GM12874 (cell line): ENCODE results near the gene ERP44.

Experiments used
- TF ChIP-seq, protein P1 (sequence below): IDR thresholded peaks from 2 replicates; pipeline ENCODE4 v1.5.1; 2011; ENCODE audit warnings: low read depth, mild to moderate bottlenecking, control low read depth, low read length, moderate library complexity; ENCODE audit not compliant: insufficient read depth

Gene ERP44

DNA sequence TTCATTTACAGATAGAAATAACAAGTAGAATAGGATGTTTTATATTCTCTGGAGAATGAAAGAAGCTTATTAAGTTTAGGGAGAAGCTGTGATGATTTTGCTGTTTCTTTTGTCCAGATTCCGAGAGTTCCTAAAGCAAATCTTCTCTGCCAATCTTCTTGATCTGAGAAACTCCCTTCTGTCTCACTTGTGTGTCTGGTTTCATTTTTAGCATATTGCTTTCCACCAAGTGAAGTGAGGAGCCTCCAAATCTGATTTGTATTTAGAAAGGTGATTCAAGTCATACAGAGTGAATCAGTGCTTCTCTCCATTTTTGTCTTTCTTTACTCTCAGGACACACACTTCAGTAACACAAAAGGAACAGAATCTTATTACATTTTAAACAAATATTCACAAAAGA lies 144.0 kb downstream of the ERP44 start:
- TF ChIP-seq, protein P1, sequence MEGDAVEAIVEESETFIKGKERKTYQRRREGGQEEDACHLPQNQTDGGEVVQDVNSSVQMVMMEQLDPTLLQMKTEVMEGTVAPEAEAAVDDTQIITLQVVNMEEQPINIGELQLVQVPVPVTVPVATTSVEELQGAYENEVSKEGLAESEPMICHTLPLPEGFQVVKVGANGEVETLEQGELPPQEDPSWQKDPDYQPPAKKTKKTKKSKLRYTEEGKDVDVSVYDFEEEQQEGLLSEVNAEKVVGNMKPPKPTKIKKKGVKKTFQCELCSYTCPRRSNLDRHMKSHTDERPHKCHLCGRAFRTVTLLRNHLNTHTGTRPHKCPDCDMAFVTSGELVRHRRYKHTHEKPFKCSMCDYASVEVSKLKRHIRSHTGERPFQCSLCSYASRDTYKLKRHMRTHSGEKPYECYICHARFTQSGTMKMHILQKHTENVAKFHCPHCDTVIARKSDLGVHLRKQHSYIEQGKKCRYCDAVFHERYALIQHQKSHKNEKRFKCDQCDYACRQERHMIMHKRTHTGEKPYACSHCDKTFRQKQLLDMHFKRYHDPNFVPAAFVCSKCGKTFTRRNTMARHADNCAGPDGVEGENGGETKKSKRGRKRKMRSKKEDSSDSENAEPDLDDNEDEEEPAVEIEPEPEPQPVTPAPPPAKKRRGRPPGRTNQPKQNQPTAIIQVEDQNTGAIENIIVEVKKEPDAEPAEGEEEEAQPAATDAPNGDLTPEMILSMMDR, result no peak

DNA sequence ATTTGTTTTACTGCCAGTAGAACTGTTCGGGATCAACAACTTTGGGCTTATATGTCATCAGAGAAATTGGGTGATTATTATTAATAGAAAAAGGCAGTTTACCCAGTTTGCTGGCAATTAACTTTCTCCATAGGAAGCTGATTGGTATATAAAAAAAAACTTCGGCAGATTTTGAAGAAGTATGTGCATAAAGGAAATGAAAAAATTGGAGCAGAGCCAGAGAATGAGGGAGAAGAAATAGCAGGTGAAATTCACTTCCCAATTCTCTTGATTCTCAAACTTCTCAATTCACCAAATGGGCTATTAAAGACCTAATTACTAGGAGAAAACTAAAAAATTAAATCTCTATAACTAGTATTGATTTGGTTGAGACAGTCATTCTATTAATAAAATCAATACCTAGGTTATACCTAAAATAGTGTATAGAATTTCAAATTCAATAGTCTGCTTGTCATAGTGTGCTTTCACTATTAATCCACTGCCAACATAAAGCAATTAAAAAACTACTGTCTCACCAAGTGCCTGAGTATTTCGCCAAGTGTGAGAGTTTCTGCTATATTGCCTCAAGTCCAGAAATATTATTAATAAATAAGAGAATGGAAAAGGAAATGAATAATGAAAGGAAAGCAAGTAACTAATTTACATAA lies 144.8 kb downstream of the ERP44 start:
- TF ChIP-seq, protein P1, result no peak

DNA sequence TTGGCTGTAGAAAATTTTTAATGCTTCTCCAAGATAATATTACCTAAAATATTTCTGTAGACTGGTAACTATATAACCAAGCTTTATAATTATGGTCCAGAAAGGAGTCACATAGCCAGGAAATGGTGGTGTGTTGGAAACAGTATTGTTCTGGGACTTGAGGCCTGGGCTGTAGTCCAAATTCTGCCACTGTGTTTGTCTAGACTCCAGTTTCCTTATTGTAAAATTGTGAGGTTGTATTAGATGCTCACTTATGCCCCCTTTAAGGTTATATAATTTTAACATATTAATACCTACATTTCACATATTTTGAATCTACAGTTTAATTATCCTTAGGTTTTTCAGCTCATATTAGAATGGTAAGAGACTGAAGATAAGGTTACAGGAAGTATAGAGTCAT lies 149.9 kb downstream of the ERP44 start:
- TF ChIP-seq, protein P1, result no peak

DNA sequence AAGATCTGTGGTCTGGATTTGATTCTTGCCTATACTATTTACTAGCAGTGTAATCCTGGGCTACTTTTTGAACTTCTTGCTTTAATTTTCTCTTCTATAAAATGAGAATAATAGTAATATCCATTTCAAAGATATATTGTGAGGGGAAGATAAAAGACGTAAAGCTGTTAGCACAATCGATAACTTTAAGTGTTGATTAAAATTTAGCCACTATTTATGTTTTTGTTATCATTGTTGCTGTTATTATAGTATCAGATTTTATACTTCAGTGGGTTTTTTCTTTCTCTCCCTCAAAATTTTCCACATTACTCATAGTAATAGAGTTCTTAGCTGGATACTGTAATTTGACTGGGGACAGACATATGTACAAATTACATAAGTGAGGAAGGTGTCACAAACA lies 150.3 kb downstream of the ERP44 start:
- TF ChIP-seq, protein P1, result no peak

DNA sequence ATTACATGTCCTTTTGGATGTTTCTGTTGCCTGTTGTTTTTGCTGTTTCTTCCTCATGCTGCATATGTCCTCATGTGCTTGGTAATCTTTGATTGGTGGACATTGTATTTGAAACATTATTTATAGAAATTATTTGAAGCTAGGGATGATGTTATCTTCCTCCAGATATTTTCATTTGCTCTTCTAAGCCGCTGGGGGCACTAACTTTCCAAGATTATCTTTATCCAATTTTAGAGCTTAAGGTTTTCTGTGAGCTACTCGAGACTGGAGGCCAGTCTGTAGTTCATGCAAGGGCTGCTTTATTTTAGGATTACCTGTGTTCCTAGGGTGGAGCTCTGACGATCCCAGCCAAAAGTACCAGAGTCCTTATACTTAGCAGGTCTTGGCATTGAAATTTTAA lies 151.4 kb downstream of the ERP44 start:
- TF ChIP-seq, protein P1, result no peak

DNA sequence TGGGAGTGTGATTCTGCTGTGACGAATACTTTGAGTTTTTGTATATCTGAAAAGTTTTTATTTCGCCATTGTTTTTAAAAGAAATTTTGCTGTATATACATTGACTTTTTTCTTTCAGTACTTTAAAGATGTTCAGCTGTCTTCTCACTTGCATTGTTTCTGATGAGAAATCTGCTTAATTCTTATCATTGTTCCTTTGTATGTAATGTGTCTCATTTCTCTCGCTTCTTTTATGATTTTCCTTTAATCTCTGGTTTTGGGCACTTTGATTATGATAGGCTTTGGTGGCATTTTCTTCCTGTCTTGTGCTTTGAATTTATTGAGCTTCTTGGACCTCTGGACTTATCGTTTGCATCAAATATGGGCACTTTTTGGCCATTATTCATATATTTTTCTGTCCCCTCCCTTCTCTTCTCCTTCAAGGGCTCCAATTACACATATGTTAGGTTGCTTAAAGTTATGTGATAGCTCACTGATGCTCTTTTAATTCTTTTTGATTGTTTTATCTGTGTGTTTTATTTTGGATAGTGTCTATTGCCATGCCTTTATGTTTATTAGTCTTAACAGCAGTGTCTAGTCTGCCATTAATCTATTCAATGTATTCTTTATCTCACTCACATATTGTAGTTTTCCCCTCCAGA lies 161.7 kb downstream of the ERP44 start:
- TF ChIP-seq, protein P1, result no peak

DNA sequence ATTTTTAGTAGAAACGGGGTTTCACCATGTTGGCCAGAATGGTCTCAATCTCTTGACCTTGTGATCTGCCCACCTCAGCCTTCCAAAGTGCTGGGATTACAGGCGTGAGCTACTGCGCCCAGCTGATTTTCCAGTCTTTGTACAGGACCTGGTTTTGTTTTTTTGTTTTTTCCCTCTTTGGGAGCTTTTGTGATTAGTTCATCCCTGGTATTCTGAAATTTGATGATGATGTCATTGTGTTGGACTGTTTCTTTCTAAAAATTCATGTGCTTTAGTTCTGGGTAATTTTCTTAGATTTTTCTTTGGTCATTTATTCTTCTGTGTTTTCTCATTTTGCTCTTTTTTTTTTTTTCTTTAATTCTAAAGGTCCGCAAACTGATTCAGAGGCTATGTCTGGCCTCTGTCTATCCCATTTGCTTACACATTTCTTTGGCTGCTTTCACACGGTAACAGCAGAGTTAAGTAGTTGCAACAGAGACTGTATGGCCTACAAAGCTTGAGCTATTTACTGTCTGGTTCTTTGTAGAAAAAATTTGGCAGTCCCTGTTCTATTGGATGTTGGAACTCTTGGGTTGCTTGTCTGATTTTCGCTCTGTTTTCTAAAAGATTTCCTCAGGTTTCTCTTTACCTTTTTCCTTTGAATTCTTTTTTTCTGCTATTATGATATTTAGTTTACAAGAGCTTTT lies 167.5 kb downstream of the ERP44 start:
- TF ChIP-seq, protein P1, result no peak
